Measurements from ENCODE around the gene PON3. TPM values are rescaled to one million over a fixed set of nuclear protein-coding genes. Genes with fewer than 3 reads are reported as not detected.

Gene PON3
- total RNA-seq, 4 donors from 2014 or later: 10.1 to 10.6 TPM; not detected in 2

GRCh38 chr7:95404316-95404865 is 8.2 kb upstream of the PON3 start:
- no peaks in the 10 kb centered on the region for H3K27me3 ChIP-seq
- no peaks in the 10 kb centered on the region for H3K4me1 ChIP-seq
- no peaks in the 10 kb centered on the region for H3K9me3 ChIP-seq
- intact Hi-C loops (cut with DNase I; ENCODE audit: low total_unique reads): no loop called here
- peaks cover 0 to 4% of the 10 kb centered on the region in 2 donors for H3K36me3 ChIP-seq
- DNase-seq: peak in 1 of 2 donors; percentile 16
- no peak for TF ChIP-seq POLR2A (IDR thresholded peaks at IDR 0.05)
- no peak for TF ChIP-seq CTCF (IDR thresholded peaks at IDR 0.05)
- no peak overlapping the region for H3K4me3 ChIP-seq
- no peak overlapping the region for H3K27ac ChIP-seq

GRCh38 chr7:95398155-95398940 is 2.2 kb upstream of the PON3 start:
- intact Hi-C loops (cut with DNase I; ENCODE audit: low total_unique reads): no loop called here
- no peak overlapping the region for H3K4me3 ChIP-seq
- no peaks in the 10 kb centered on the region for H3K27me3 ChIP-seq
- DNase-seq: no peak
- H3K36me3 ChIP-seq: no peaks in the 10 kb centered on the region
- no peaks in the 10 kb centered on the region for H3K9me3 ChIP-seq
- H3K27ac ChIP-seq: no peak overlapping the region
- no peaks in the 10 kb centered on the region for H3K4me1 ChIP-seq
- TF ChIP-seq POLR2A (IDR thresholded peaks at IDR 0.05) (no peak), CTCF (IDR thresholded peaks at IDR 0.05) (no peak)

GRCh38 chr7:95397381-95397780 is 1.2 kb upstream of the PON3 start:
- no peaks in the 10 kb centered on the region for H3K36me3 ChIP-seq
- intact Hi-C loops (cut with DNase I; ENCODE audit: low total_unique reads): no loop called here
- peak overlapping the region in 1 of 2 donors; percentile 50 for H3K4me3 ChIP-seq
- H3K4me1 ChIP-seq: no peaks in the 10 kb centered on the region
- TF ChIP-seq POLR2A (IDR thresholded peaks at IDR 0.05): no peak
- TF ChIP-seq CTCF (IDR thresholded peaks at IDR 0.05): no peak
- no peaks in the 10 kb centered on the region for H3K9me3 ChIP-seq
- H3K27ac ChIP-seq: no peak overlapping the region
- H3K27me3 ChIP-seq: no peaks in the 10 kb centered on the region
- no peak for DNase-seq

GRCh38 chr7:95395755-95396135 is 430 bp downstream of the PON3 start:
- intact Hi-C loops (cut with DNase I; ENCODE audit: low total_unique reads): no loop called here
- Histone ChIP-seq H3K9me3 (no peaks in the 10 kb centered on the region), H3K4me3 (peak overlapping the region in 1 of 2 donors; percentile 50), H3K27ac (peak overlapping the region in 1 of 2 donors; percentile 16), H3K27me3 (no peaks in the 10 kb centered on the region), H3K36me3 (no peaks in the 10 kb centered on the region), H3K4me1 (no peaks in the 10 kb centered on the region)
- DNase-seq: no peak
- TF ChIP-seq CTCF (IDR thresholded peaks at IDR 0.05) (no peak), POLR2A (IDR thresholded peaks at IDR 0.05) (no peak)

GRCh38 chr7:95394370-95394769 is 1.8 kb downstream of the PON3 start:
- H3K27ac ChIP-seq: no peak overlapping the region
- H3K4me1 ChIP-seq: no peaks in the 10 kb centered on the region
- no peak for DNase-seq
- no peaks in the 10 kb centered on the region for H3K27me3 ChIP-seq
- no peaks in the 10 kb centered on the region for H3K36me3 ChIP-seq
- intact Hi-C loops (cut with DNase I; ENCODE audit: low total_unique reads): no loop called here
- no peak overlapping the region for H3K4me3 ChIP-seq
- no peaks in the 10 kb centered on the region for H3K9me3 ChIP-seq
- TF ChIP-seq POLR2A (IDR thresholded peaks at IDR 0.05) (no peak), CTCF (IDR thresholded peaks at IDR 0.05) (no peak)

Data from uterus (tissue), 4 donors.